CD4-positive, CD25-positive, alpha-beta regulatory T cell (primary cell): ENCODE results near the gene ERCC4. TPM values are rescaled to one million over a fixed set of nuclear protein-coding genes. Genes with fewer than 3 reads are reported as not detected.
"Not testable (repeated sequence)": the region's sequence is repeated elsewhere in the genome, so short reads cannot be mapped to it uniquely, and the experiment has no call there.

Experiments used
- ATAC-seq, 2 donors: fragments of 150-1000 bp; cut with Tn5 transposase; one replicate each; pipeline ENCODE4 v1.10.0; 2021; ENCODE audit warnings: low read depth in 2 of 2, moderate number of reproducible peaks in 2 of 2, moderate library complexity in 1 of 2
- DNase-seq, 3 donors: peaks; one replicate each; pipeline versions ENCODE4 v3.0.0 to v3.0.0-alpha.2; 2012 to 2022; ENCODE audit warnings: mixed read lengths in 1 of 3
- H3K27ac ChIP-seq: one replicate; pipeline ENCODE4 v1.7.0; 2013; ENCODE audit warnings: mild to moderate bottlenecking, low read length; ENCODE audit not compliant: insufficient read depth, poor library complexity, severe bottlenecking
- H3K27me3 ChIP-seq: one replicate; pipeline ENCODE4 v1.7.0; 2013; ENCODE audit warnings: low read length; ENCODE audit not compliant: control insufficient read depth, insufficient read depth
- H3K36me3 ChIP-seq: one replicate; pipeline ENCODE4 v1.7.0; 2013; ENCODE audit warnings: mild to moderate bottlenecking, low read length, moderate library complexity; ENCODE audit not compliant: control insufficient read depth, insufficient read depth
- H3K4me1 ChIP-seq: 2 replicates; pipeline ENCODE4 v1.7.0; 2013; ENCODE audit warnings: mild to moderate bottlenecking, low read length; ENCODE audit not compliant: insufficient read depth, control insufficient read depth, poor library complexity, severe bottlenecking
- H3K4me3 ChIP-seq: one replicate; pipeline ENCODE4 v1.7.0; 2013; ENCODE audit warnings: low read depth, mild to moderate bottlenecking, low read length, moderate library complexity
- H3K9me3 ChIP-seq, 2 experiments: 1 replicate in 1 of 2; 2 replicates in 1 of 2; pipeline ENCODE4 v1.7.0; 2013; ENCODE audit warnings: low read length in 2 of 2, mild to moderate bottlenecking in 1 of 2, moderate library complexity in 1 of 2; ENCODE audit not compliant: control insufficient read depth in 2 of 2
- H3K27ac Mint-ChIP-seq, 3 donors: one replicate each; pipeline ENCODE4 v1.8.0; 2020 to 2022; ENCODE audit warnings: mild to moderate bottlenecking in 3 of 3, mixed read lengths in 3 of 3, moderate library complexity in 2 of 3
- H3K27me3 Mint-ChIP-seq: one replicate; pipeline ENCODE4 v1.8.0; 2022; ENCODE audit warnings: mild to moderate bottlenecking, mixed read lengths
- H3K36me3 Mint-ChIP-seq: one replicate; pipeline ENCODE4 v1.8.0; 2020; ENCODE audit warnings: mixed read lengths
- H3K4me1 Mint-ChIP-seq, 4 donors: one replicate each; pipeline ENCODE4 v1.8.0; 2020 to 2022; ENCODE audit warnings: mixed read lengths in 4 of 4, mild to moderate bottlenecking in 1 of 4
- H3K4me3 Mint-ChIP-seq, 4 donors: one replicate each; pipeline ENCODE4 v1.8.0; 2020 to 2022; ENCODE audit warnings: mild to moderate bottlenecking in 4 of 4, mixed read lengths in 4 of 4, moderate library complexity in 3 of 4
- H3K9me3 Mint-ChIP-seq, 7 donors: one replicate each; pipeline ENCODE4 v1.8.0; 2020 to 2022; ENCODE audit warnings: mixed read lengths in 7 of 7, mild to moderate bottlenecking in 3 of 7, moderate library complexity in 2 of 7
- polyA plus RNA-seq, 4 donors: library from polyadenylated mRNA; unstranded; fragments of 300-500 nt; fragmentation: Illumina TruSeq; gene quantifications; one replicate each; pipeline ENCODE4 v1.2.3, GENCODE V29; 2021
- total RNA-seq: library from RNA; stranded (reverse); gene quantifications from one replicate; pipeline ENCODE4 v1.2.3, GENCODE V29; 2022

The ERCC4 gene
- total and polyA plus RNA-seq, 5 donors from 2014 or later = 8.8 to 18.2 (median 15.4) TPM

GRCh38 chr16:13889323-13889722, 30.6 kb upstream of the ERCC4 start:
- not testable (repeated sequence) for H3K27ac Mint-ChIP-seq, H3K27me3 Mint-ChIP-seq, H3K4me1 ChIP-seq, H3K4me3 Mint-ChIP-seq, ATAC-seq, DNase-seq, H3K9me3 ChIP-seq, H3K4me1 Mint-ChIP-seq, H3K27me3 ChIP-seq, H3K36me3 Mint-ChIP-seq, H3K27ac ChIP-seq, H3K36me3 ChIP-seq, H3K4me3 ChIP-seq
- peaks cover 0 to 12% (median 0%) of the 10 kb centered on the region in 7 donors for H3K9me3 Mint-ChIP-seq

DNA sequence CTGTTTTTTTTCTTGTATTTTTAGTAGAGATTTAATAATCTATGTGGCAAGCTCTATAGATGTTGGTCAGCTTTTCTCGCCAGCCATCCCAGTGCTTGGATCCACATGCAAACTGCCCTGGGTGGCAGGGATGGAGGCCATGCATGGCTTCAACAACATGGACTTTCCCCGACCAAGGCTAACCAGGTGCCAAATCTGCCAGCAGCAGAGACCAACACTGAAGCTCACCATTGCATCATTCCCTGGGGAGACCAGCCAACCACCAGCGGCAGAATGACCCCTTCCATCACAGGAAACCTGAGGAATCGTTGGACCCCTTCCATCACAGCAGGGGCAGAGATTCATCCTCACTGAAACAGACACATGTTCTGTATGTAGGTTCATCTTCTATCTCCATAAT, 27.7 kb upstream of the ERCC4 start:
- H3K36me3 Mint-ChIP-seq = no peaks in the 10 kb centered on the region

GRCh38 chr16:13895516-13895915, 24.4 kb upstream of the ERCC4 start:
- Mint-ChIP-seq H3K4me3 (no peak overlapping the region), H3K4me1 (no peaks in the 10 kb centered on the region), H3K36me3 (no peaks in the 10 kb centered on the region), H3K9me3 (peaks cover 0 to 6% (median 0%) of the 10 kb centered on the region in 7 donors), H3K27me3 (no peaks in the 10 kb centered on the region), H3K27ac (no peak overlapping the region)
- peaks cover 4% of the 10 kb centered on the region for H3K27me3 ChIP-seq
- no peaks in the 10 kb centered on the region for H3K36me3 ChIP-seq
- no peak for DNase-seq
- H3K4me3 ChIP-seq = no peak overlapping the region
- peaks cover 0 to 4% of the 10 kb centered on the region in 2 experiments for H3K9me3 ChIP-seq
- no peak for ATAC-seq
- H3K27ac ChIP-seq = no peak overlapping the region
- no peaks in the 10 kb centered on the region for H3K4me1 ChIP-seq

More for the DNA sequence above, 27.7 kb upstream of the ERCC4 start:
- Histone ChIP-seq H3K9me3 (peaks cover 0 to 4% of the 10 kb centered on the region in 2 experiments), H3K27me3 (peaks cover 4% of the 10 kb centered on the region), H3K27ac (no peak overlapping the region), H3K4me3 (no peak overlapping the region), H3K36me3 (no peaks in the 10 kb centered on the region), H3K4me1 (no peaks in the 10 kb centered on the region)
- H3K4me3 Mint-ChIP-seq = no peak overlapping the region
- ATAC-seq (no peak), DNase-seq (no peak)
- H3K27ac Mint-ChIP-seq = no peak overlapping the region
- no peaks in the 10 kb centered on the region for H3K4me1 Mint-ChIP-seq
- H3K9me3 Mint-ChIP-seq = peaks cover 0 to 9% (median 0%) of the 10 kb centered on the region in 7 donors
- H3K27me3 Mint-ChIP-seq = no peaks in the 10 kb centered on the region

DNA sequence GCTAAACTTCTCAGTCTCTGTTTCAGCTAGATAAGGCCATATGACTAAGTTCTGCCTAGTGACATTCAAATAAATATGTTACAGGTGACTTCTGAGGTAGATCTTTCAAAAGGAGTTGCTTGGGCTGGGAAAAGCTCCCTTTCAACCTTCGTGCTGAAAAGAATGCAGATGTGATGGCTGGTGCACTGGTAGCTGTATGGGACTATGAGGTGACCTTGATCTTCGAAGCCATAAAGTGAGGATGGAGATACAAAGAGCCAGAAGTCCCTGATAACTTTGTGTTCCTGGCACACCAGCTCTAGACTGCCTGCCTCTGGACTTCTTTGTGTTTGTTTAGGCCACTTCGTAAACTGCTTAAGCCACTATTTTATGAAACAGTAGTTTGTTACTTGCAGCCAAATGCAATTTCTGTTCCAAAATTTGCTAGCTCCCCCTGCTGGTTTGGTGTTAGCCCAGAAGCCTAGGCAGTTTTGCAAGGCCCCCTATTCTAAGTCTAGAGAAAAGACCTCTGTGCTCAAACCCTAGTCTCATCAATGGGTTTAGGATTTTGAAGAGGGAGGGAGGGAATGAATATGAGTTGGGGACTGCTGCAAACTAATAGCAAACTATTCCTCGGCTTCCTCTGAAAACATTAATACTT, 23.3 kb upstream of the ERCC4 start:
- Mint-ChIP-seq H3K27me3 (no peaks in the 10 kb centered on the region), H3K27ac (no peak overlapping the region), H3K9me3 (peaks cover 0 to 6% (median 0%) of the 10 kb centered on the region in 7 donors), H3K4me3 (no peak overlapping the region), H3K36me3 (no peaks in the 10 kb centered on the region), H3K4me1 (no peaks in the 10 kb centered on the region)
- DNase-seq (peak in 1 of 3 donors; percentile 17), ATAC-seq (no peak)
- Histone ChIP-seq H3K4me1 (no peaks in the 10 kb centered on the region), H3K36me3 (no peaks in the 10 kb centered on the region), H3K9me3 (peaks cover 0 to 4% of the 10 kb centered on the region in 2 experiments), H3K27ac (no peak overlapping the region), H3K27me3 (peaks cover 4% of the 10 kb centered on the region), H3K4me3 (no peak overlapping the region)

- H3K9me3 Mint-ChIP-seq = peaks cover 0 to 7% (median 3%) of the 10 kb centered on the region in 7 donors
Observed at GRCh38 chr16:13897806-13898205, 22.1 kb upstream of the ERCC4 start.

DNA sequence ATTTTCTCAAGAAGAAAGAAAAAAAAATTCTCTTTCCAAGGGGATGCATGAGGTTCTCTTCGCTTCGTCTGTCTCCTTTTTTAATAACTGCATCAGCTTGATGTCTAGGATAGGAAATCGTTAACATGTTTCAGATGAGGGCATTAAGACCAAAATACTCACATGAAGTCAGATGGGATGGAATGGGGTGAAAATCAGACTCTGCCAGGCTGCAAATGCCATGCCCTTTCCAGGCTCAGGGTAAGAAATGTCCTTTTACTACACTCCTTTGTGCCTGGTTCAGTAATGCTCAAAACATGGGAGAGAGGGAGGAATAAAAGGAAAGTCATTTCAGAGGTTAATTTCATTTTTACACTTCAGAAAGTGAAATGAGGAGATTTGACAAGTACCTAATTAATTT, 21.7 kb upstream of the ERCC4 start:
- Mint-ChIP-seq H3K4me1 (no peaks in the 10 kb centered on the region), H3K27ac (no peak overlapping the region), H3K36me3 (no peaks in the 10 kb centered on the region), H3K27me3 (no peaks in the 10 kb centered on the region), H3K4me3 (no peak overlapping the region), H3K9me3 (peaks cover 0 to 9% (median 3%) of the 10 kb centered on the region in 7 donors)
- peaks cover 0 to 4% of the 10 kb centered on the region in 2 experiments for H3K9me3 ChIP-seq
- H3K27me3 ChIP-seq = no peaks in the 10 kb centered on the region
- DNase-seq (no peak), ATAC-seq (no peak)
- no peaks in the 10 kb centered on the region for H3K4me1 ChIP-seq
- H3K27ac ChIP-seq = no peak overlapping the region
- no peak overlapping the region for H3K4me3 ChIP-seq
- no peaks in the 10 kb centered on the region for H3K36me3 ChIP-seq

More at GRCh38 chr16:13897806-13898205, 22.1 kb upstream of the ERCC4 start:
- peaks cover under 1% of the 10 kb centered on the region for H3K27me3 ChIP-seq
- peaks cover 0 to 4% of the 10 kb centered on the region in 2 experiments for H3K9me3 ChIP-seq
- ATAC-seq = no peak
- no peak overlapping the region for H3K27ac Mint-ChIP-seq
- no peaks in the 10 kb centered on the region for H3K27me3 Mint-ChIP-seq
- no peaks in the 10 kb centered on the region for H3K4me1 Mint-ChIP-seq
- no peak for DNase-seq
- H3K4me3 Mint-ChIP-seq = no peak overlapping the region
- no peak overlapping the region for H3K4me3 ChIP-seq
- H3K4me1 ChIP-seq = no peaks in the 10 kb centered on the region
- no peak overlapping the region for H3K27ac ChIP-seq
- H3K36me3 ChIP-seq = no peaks in the 10 kb centered on the region
- no peaks in the 10 kb centered on the region for H3K36me3 Mint-ChIP-seq

- Mint-ChIP-seq H3K27me3 (peaks cover 6% of the 10 kb centered on the region), H3K36me3 (no peaks in the 10 kb centered on the region), H3K4me1 (no peaks in the 10 kb centered on the region), H3K4me3 (no peak overlapping the region), H3K27ac (no peak overlapping the region), H3K9me3 (peaks cover 0 to 8% (median 3%) of the 10 kb centered on the region in 7 donors)
- H3K4me3 ChIP-seq = no peak overlapping the region
- ATAC-seq (no peak), DNase-seq (no peak)
- H3K36me3 ChIP-seq = no peaks in the 10 kb centered on the region
- H3K9me3 ChIP-seq = no peaks in the 10 kb centered on the region
- H3K27me3 ChIP-seq = peaks cover 5% of the 10 kb centered on the region
- H3K4me1 ChIP-seq = no peaks in the 10 kb centered on the region
- no peak overlapping the region for H3K27ac ChIP-seq
Observed at GRCh38 chr16:13902052-13902451, 17.9 kb upstream of the ERCC4 start.

GRCh38 chr16:13902677-13903076, 17.3 kb upstream of the ERCC4 start:
- H3K4me1 ChIP-seq = no peaks in the 10 kb centered on the region
- Mint-ChIP-seq H3K4me1 (no peaks in the 10 kb centered on the region), H3K4me3 (no peak overlapping the region), H3K27me3 (peaks cover 11% of the 10 kb centered on the region), H3K36me3 (no peaks in the 10 kb centered on the region), H3K9me3 (peaks cover 0 to 11% (median 3%) of the 10 kb centered on the region in 7 donors), H3K27ac (no peak overlapping the region)
- no peak overlapping the region for H3K4me3 ChIP-seq
- ATAC-seq (no peak), DNase-seq (no peak)
- no peak overlapping the region for H3K27ac ChIP-seq
- H3K27me3 ChIP-seq = peaks cover 5% of the 10 kb centered on the region
- no peaks in the 10 kb centered on the region for H3K9me3 ChIP-seq
- no peaks in the 10 kb centered on the region for H3K36me3 ChIP-seq
